ENCODE measurements around the gene MCF2L. TPM values are rescaled to one million over a fixed set of nuclear protein-coding genes. Genes with fewer than 3 reads are reported as not detected.

Gene MCF2L
- total and polyA plus RNA-seq, 10 of the 15 experiments (the other 5 are each of a cell fraction or from before 2014, with no cell fraction given) = 0.06 to 1.1 (median 0.21) TPM; not detected in 2

DNA sequence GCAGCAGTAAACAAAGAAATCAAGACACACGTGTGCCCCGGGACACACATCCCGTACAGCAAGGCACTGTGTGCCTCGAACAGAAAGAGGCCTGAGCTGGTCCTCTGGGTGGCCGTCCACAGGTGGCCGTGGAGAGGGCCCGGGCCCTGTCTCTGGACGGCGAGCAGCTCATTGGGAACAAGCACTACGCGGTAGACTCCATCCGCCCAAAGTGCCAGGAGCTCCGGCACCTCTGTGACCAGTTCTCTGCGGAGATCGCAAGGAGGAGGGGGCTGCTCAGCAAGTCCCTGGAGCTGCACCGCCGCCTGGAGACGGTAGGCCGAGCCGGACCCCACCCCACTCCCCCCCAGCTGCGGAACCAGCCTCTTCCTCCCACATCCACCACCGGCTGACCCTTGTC is 105.9 kb downstream of the MCF2L start (continued):
- TF ChIP-seq, protein P1, sequence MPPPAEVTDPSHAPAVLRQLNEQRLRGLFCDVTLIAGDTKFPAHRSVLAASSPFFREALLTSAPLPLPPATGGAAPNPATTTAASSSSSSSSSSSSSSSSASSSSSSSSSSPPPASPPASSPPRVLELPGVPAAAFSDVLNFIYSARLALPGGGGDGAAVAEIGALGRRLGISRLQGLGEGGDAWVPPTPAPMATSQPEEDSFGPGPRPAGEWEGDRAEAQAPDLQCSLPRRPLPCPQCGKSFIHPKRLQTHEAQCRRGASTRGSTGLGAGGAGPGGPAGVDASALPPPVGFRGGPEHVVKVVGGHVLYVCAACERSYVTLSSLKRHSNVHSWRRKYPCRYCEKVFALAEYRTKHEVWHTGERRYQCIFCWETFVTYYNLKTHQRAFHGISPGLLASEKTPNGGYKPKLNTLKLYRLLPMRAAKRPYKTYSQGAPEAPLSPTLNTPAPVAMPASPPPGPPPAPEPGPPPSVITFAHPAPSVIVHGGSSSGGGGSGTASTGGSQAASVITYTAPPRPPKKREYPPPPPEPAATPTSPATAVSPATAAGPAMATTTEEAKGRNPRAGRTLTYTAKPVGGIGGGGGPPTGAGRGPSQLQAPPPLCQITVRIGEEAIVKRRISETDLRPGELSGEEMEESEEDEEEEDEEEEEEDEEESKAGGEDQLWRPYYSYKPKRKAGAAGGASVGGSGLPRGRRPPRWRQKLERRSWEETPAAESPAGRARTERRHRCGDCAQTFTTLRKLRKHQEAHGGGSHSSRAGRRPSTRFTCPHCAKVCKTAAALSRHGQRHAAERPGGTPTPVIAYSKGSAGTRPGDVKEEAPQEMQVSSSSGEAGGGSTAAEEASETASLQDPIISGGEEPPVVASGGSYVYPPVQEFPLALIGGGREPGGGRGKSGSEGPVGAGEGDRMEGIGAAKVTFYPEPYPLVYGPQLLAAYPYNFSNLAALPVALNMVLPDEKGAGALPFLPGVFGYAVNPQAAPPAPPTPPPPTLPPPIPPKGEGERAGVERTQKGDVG (CRISPR knock-in tag; IDR thresholded peaks at IDR 0.05) = no peak
- TF ChIP-seq DPF2 (IDR thresholded peaks at IDR 0.05) = no peak
- no peak for TF ChIP-seq WRNIP1 (IDR thresholded peaks at IDR 0.05; ENCODE audit: borderline replicate concordance, low read depth, low read length)
- TF ChIP-seq IKZF2 (IDR thresholded peaks at IDR 0.05) = no peak
- TF ChIP-seq, protein P2, sequence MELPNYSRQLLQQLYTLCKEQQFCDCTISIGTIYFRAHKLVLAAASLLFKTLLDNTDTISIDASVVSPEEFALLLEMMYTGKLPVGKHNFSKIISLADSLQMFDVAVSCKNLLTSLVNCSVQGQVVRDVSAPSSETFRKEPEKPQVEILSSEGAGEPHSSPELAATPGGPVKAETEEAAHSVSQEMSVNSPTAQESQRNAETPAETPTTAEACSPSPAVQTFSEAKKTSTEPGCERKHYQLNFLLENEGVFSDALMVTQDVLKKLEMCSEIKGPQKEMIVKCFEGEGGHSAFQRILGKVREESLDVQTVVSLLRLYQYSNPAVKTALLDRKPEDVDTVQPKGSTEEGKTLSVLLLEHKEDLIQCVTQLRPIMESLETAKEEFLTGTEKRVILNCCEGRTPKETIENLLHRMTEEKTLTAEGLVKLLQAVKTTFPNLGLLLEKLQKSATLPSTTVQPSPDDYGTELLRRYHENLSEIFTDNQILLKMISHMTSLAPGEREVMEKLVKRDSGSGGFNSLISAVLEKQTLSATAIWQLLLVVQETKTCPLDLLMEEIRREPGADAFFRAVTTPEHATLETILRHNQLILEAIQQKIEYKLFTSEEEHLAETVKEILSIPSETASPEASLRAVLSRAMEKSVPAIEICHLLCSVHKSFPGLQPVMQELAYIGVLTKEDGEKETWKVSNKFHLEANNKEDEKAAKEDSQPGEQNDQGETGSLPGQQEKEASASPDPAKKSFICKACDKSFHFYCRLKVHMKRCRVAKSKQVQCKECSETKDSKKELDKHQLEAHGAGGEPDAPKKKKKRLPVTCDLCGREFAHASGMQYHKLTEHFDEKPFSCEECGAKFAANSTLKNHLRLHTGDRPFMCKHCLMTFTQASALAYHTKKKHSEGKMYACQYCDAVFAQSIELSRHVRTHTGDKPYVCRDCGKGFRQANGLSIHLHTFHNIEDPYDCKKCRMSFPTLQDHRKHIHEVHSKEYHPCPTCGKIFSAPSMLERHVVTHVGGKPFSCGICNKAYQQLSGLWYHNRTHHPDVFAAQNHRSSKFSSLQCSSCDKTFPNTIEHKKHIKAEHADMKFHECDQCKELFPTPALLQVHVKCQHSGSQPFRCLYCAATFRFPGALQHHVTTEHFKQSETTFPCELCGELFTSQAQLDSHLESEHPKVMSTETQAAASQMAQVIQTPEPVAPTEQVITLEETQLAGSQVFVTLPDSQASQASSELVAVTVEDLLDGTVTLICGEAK (IDR thresholded peaks at IDR 0.05; ENCODE audit: borderline replicate concordance) = no peak
- no peak for TF ChIP-seq SMC3 (IDR thresholded peaks at IDR 0.05; ENCODE audit: borderline replicate concordance, low read length)
